CD4-positive, alpha-beta memory T cell (primary cell): Measurements from ENCODE around the gene CTNNA2. TPM values are rescaled to one million over a fixed set of nuclear protein-coding genes. Genes with fewer than 3 reads are reported as not detected.

Experiments used
- CTCF ChIA-PET: fragments of 350-600 bp; sonication (Branson Sonifier 250); formaldehyde crosslinking; loops from one replicate; lab custom pipeline; 2021; ENCODE audit warnings: inconsistent platforms; ENCODE audit not compliant: partially characterized antibody; lab: Charles Lee
- POLR2A ChIA-PET: fragments of 350-600 bp; sonication (Branson Sonifier 250); formaldehyde crosslinking; loops from one replicate; lab custom pipeline; 2021; ENCODE audit not compliant: partially characterized antibody; lab: Charles Lee
- DNase-seq, 5 donors: peaks; one replicate each; pipeline versions ENCODE4 v3.0.0 to v3.0.0-alpha.2; 2020 to 2022; ENCODE audit warnings: mixed read lengths in 1 of 5
- H3K27ac ChIP-seq: one replicate; pipeline ENCODE4 v1.7.0; 2013; ENCODE audit warnings: low read depth, low read length
- H3K27me3 ChIP-seq: 2 replicates; pipeline ENCODE4 v1.7.0; 2013; ENCODE audit warnings: mild to moderate bottlenecking, low read length, moderate library complexity; ENCODE audit not compliant: insufficient read depth
- H3K36me3 ChIP-seq: 2 replicates; pipeline ENCODE4 v1.7.0; 2013; ENCODE audit warnings: mild to moderate bottlenecking, low read length, moderate library complexity; ENCODE audit not compliant: insufficient read depth
- H3K4me1 ChIP-seq: 2 replicates; pipeline ENCODE4 v1.7.0; 2013; ENCODE audit warnings: mild to moderate bottlenecking, low read length, moderate library complexity; ENCODE audit not compliant: insufficient read depth
- H3K4me3 ChIP-seq, 2 donors: one replicate each; pipeline ENCODE4 v1.7.0; 2013; ENCODE audit warnings: low read length in 2 of 2, mild to moderate bottlenecking in 1 of 2
- H3K9me3 ChIP-seq, 2 donors: one replicate each; pipeline ENCODE4 v1.7.0; 2013; ENCODE audit warnings: low read length in 2 of 2, control low read depth in 1 of 2; ENCODE audit not compliant: control insufficient read depth in 1 of 2
- H3K27ac Mint-ChIP-seq, 7 donors: one replicate each; pipeline ENCODE4 v1.8.0; 2020 to 2021; ENCODE audit warnings: mixed read lengths in 7 of 7, mild to moderate bottlenecking in 6 of 7, inconsistent platforms in 3 of 7, moderate library complexity in 3 of 7
- H3K27me3 Mint-ChIP-seq, 2 donors: one replicate each; pipeline ENCODE4 v1.8.0; 2020 to 2021; ENCODE audit warnings: mixed read lengths in 2 of 2
- H3K36me3 Mint-ChIP-seq, 2 donors: one replicate each; pipeline ENCODE4 v1.8.0; 2020 to 2021; ENCODE audit warnings: mixed read lengths in 2 of 2, inconsistent platforms in 1 of 2, mild to moderate bottlenecking in 1 of 2
- H3K4me1 Mint-ChIP-seq, 4 donors: one replicate each; pipeline ENCODE4 v1.8.0; 2020 to 2021; ENCODE audit warnings: mixed read lengths in 4 of 4, mild to moderate bottlenecking in 1 of 4
- H3K4me3 Mint-ChIP-seq, 8 donors: one replicate each; pipeline ENCODE4 v1.8.0; 2020 to 2021; ENCODE audit warnings: mixed read lengths in 8 of 8, mild to moderate bottlenecking in 7 of 8, moderate library complexity in 6 of 8, inconsistent platforms in 3 of 8
- H3K9me3 Mint-ChIP-seq, 8 donors: one replicate each; pipeline ENCODE4 v1.8.0; 2020 to 2021; ENCODE audit warnings: mixed read lengths in 8 of 8, mild to moderate bottlenecking in 5 of 8, inconsistent platforms in 3 of 8, moderate library complexity in 1 of 8
- intact Hi-C: fragments of 100-400 bp; cut with micrococcal nuclease; formaldehyde crosslinking; loops from one replicate; pipeline ENCODE4 v1.15.1; 2023
- microRNA-seq: library from miRNA; unstranded; fragments of <30 nt; microRNA quantifications from one replicate; pipeline ENCODE4 v1.2.0, GENCODE V29; 2021; ENCODE audit warnings: borderline replicate concordance, borderline number of aligned reads, borderline microRNAs expressed, mixed read lengths
- polyA plus RNA-seq, 2 donors: library from polyadenylated mRNA; unstranded; fragments of 300-500 nt; fragmentation: Illumina TruSeq; gene quantifications; one replicate each; pipeline ENCODE4 v1.2.3, GENCODE V29; 2021
- total RNA-seq, 2 experiments: library from RNA; stranded (reverse); gene quantifications; one replicate each; pipeline ENCODE4 v1.2.3, GENCODE V29; 2021

CTNNA2 gene
- total and polyA plus RNA-seq, 4 experiments from 2014 or later = not detected

DNA sequence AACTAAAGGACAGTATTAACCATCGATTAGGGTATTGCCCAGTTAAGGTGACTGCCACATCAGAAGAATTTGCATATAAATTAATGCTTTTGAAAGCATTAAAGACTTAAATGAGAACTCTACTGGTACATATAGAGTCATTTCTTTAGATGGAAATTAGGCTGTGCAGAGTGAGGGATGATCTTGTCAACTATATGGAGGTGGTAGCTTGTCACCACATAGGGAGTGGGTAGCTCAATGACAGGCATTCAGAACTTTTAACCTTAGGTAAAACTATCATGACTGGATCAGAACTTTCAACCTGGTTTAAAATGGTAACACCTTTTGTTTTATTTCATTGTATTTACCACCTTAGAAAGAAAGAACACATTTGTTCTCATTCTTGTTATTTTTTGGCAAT, 1176.3 kb downstream of the CTNNA2 start:
- no peaks in the 10 kb centered on the region for H3K27me3 ChIP-seq
- intact Hi-C loops = no loop called here
- no peaks in the 10 kb centered on the region for H3K36me3 Mint-ChIP-seq
- H3K4me1 ChIP-seq = no peaks in the 10 kb centered on the region
- H3K4me3 ChIP-seq = no peak overlapping the region
- H3K9me3 ChIP-seq = no peaks in the 10 kb centered on the region
- no peak for DNase-seq
- H3K36me3 ChIP-seq = no peaks in the 10 kb centered on the region
- H3K9me3 Mint-ChIP-seq = peaks cover 0 to 15% (median 10%) of the 10 kb centered on the region in 8 donors
- H3K4me3 Mint-ChIP-seq = no peak overlapping the region
- no peak overlapping the region for H3K27ac Mint-ChIP-seq
- POLR2A ChIA-PET = no interaction called here
- no peaks in the 10 kb centered on the region for H3K4me1 Mint-ChIP-seq
- CTCF ChIA-PET = no interaction called here
- no peak overlapping the region for H3K27ac ChIP-seq
- no peaks in the 10 kb centered on the region for H3K27me3 Mint-ChIP-seq

Small RNA genes within 50 kb of the gene (microRNA-seq; reads per million reads assigned to microRNA genes)
- gene MIR4264 (not detected), gene MIR8080 (not detected)
